DMS53 treated with DMSO at 0.1 percent for 48 hours (cell line): Measurements from ENCODE around the gene STOML1.
"Not testable (repeated sequence)": the region's sequence is repeated elsewhere in the genome, so short reads cannot be mapped to it uniquely, and the experiment has no call there.

Experiments used
- DNase-seq: peaks from one replicate; lab custom pipeline; 2025; ENCODE audit not compliant: unreplicated experiment; lab: John Stamatoyannopoulos, UW

Gene STOML1

DNA sequence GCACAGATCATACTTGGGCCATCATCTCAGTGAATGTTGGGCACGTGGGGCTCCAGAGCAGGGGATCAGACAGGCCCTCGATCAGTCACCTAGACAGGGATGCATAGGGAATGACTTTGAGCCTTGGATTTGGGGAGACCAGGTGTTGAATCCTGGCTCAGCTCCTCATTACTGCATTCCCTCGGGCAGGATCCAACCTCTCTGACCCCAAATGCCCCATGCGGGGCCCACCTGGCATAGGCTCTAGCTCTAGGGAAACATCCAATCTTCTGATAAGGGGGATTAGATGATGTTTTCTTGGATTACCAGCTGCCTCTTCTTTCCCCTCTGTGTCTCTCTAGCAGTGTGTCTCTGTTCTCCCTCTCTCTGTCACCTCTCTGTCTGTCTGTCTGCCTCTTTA is 43.1 kb downstream of the STOML1 start:
- DNase-seq: no peak

DNA sequence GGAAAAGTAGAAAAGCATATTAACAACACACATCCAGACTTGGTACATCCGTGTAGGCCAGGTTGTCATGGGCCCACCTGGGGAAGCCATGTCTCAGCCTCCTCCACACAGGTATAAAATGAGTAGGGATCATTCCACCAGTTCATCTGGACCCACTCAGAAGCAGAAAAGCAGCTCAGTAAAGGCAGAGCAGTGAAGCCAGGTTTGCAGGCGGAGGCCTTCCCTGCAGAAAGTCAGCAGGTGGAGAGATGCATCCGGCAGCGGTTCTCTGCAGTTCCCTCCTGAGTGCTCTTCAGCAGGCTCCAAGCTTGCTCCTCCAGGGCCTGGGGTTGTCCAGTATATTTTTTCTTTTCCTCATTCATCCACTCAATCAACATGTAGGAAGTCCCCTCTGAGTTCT is 43.7 kb downstream of the STOML1 start:
- no peak for DNase-seq

DNA sequence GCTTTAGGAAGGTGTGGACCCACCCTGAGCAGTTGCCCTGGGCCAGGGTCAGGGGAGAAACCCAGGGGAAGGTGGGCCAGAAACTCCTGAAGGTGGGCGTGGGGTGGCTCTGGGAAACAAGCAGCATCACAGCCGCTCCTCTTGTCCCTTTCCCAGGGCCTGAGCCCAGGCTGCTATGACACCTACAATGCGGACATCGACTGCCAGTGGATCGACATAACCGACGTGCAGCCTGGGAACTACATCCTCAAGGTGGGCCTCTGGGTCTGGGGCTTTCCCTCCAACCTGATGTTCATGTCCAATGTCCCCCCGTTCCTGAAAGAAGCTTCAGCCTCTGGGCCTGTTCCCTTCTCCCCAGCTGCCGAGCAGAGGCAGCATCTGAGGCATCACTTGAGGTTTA is 44.4 kb downstream of the STOML1 start:
- no peak for DNase-seq

DNA sequence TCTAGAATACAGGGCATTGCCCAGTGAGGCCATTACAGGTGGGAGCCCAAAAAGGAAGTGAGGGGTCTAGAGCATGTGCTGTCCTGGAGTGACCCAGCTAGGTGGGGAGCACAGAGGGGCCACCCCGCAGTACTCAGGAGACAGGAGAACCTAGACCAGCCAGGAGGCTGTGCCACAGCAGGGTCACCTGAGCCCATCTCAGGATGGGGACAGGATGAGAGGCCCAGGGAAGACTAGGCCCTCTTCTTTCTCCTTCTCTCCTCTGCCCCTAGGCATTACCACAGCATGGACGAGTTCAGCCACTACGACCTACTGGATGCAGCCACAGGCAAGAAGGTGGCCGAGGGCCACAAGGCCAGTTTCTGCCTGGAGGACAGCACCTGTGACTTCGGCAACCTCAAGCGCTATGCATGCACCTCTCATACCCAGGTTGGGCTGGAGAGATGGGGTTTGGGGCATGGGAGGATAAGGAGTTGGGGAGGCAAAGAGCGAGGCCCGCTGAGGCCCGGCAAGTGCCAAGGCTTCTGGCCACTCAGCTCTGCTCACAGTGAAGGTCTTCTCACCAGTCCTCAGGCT is 45.2 kb downstream of the STOML1 start:
- no peak for DNase-seq

DNA sequence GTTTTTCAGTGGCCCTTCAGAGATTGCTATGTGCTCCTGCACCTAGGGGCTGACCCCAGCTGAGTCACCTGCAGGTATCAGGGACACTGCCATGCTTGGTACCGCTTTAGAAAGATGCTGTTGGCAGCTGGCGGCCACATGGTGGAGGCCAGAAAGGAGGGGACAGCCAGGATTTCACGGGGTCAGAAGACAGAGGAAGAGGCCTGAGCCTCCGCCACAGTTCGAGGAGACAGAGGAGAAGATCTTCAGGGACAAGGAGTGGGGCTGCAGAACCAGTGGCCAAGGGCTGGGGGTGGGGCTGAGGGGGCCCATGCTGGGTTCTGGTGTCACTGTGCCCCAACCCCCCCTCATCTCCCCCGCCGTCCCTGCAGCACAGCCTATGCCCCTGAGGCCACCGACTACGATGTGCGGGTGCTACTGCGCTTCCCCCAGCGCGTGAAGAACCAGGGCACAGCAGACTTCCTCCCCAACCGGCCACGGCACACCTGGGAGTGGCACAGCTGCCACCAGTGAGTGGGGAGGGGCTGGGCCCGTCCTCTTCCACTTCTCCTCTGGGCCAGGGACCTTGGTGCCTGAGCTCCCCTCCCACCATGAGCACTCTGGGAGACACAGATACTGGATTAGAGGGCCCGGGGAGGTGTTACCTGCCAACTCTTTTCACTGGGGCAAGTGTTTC is 45.9 kb downstream of the STOML1 start:
- DNase-seq: no peak

DNA sequence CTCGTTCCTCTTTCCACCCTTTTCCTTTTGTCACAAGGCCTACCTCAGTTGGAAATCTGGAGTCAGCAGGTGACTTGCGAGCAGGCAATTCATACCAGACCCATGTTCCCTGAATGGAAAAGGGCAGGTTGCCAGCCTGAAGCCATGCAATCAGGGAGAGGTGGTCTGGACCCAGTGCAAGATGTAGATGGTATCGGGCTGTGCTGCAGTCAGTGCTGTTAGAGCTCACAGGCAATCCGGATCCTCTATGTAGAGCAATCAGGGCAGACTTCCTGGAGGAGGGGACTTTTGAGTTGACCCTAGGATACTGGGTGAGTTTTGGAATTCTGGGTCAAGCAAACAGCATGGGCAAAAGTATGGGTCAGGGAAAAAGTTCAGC is 47.0 kb downstream of the STOML1 start:
- no peak for DNase-seq

DNA sequence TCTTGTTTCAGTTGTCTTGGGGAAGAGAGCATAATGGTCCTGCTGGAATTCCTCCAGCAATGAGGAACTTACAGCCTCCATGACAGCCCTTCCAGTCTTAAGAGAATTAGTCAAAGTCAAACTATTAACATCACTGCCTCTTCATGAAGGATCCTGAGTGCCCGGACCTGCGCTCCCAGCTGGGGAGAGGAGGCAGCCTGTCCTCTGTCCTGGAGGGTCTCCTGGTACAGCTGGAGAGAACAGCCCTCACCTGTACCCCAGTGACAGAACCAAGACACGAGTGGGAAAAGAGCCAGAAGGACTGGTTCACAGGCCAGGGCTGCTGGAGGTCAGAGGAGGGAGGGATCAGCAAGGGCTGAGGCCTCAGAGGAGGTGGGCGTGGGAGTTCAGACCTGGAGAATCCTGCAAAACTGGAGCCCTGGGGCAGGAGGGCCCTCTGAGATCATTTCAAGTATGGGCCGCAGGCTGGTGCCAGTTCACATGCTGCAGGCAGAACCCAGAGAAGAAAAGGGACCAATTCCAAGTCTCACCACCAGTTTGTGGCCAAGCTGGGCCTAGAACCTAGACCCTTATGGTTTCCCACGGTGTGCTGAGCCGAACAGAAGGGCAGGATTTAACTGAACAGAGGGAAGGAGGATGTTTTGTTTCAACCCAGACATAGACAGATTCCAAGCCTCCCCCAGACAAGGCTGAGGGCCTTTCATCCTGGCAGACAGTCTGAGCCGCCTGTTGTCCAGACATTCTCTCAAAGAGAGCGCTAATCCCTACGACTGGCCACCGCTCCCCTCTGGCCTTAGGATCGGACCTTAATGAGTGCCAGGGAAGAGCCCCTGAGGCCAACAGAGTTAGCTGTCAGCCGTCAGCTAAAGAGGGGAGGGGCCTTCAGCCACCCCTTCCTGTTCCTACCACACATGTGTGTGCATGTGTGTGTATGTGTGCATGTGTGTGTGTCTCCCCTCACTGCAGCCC is 47.6 kb downstream of the STOML1 start:
- DNase-seq: no peak

DNA sequence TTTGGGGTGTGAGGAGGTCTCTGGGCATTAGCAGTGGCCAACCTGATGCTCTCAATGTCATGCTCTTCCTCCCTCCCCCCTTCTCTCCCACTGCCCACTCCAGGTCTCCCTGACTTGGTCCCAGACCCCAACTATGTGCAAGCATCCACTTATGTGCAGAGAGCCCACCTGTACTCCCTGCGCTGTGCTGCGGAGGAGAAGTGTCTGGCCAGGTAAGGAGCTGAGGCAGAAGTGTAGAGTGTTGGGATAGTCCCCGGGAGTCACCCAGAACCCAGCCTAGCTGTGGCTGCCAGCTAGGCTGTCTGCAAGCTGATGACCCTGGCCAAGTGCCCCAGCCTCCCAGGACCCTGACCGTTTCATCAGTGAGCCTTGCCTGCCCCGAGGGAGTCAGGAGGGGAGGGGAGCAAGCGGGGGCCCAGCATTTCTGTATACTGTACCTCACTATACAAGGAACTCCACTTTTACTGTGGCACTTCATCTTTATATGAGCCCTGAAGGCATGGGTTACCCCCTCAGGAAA is 49.3 kb downstream of the STOML1 start:
- no peak for DNase-seq

DNA sequence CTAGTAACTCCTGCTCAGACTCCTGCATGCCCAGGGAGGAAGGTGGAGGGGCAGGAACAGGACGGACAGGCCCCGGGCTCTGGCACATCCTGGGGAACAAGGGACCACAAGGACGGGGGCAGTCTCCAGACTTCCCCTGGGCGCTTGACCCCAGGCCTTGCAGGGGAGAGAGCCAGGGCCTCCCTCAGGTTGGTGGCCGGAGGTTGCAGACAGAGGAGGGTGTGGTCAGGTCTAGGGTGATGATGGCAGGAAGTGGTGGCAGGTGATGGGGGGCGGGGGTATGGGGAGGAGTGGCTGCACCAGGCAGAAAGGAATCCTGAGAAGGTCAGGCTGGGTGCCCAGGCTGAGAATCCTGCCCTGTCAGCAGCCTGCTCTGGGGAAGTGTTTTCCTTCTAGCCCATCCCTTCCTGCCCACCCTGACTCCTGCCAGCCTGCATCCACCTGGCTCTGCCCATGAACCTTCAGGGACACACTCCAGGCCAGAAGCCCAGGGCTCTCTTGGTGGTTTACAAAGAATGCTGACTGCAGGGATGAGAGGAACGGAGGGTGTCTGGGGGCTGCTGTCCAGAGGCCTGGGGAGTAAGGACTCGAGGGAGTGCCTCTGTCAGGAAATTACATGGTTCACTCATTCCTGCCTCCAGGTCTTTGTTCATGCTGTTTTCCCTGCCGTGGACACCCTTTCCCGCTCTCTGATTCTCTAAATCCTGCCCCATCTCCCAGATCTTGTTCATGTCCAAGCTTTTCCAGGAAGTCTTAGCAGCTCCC is 50.0 kb downstream of the STOML1 start:
- DNase-seq: no peak

DNA sequence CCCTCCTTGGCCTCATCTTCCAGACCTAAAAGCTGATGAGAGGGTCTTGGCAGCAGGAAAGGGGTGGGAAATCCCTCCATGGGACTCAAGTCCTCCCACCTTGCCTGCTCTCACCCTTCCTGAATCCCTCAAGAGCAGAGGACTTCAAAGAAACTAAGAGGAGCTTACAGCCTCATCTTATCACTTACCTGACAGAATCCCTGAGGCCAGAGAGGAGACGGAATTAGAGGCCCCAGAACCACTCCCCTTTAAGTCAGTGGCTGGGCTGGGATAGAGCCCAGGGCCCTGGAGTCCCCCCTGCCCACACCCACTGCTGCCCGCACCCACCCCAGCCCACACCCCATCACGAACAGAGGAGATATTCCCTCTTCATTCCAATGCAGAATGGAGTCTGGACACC is 50.6 kb downstream of the STOML1 start:
- no peak for DNase-seq

DNA sequence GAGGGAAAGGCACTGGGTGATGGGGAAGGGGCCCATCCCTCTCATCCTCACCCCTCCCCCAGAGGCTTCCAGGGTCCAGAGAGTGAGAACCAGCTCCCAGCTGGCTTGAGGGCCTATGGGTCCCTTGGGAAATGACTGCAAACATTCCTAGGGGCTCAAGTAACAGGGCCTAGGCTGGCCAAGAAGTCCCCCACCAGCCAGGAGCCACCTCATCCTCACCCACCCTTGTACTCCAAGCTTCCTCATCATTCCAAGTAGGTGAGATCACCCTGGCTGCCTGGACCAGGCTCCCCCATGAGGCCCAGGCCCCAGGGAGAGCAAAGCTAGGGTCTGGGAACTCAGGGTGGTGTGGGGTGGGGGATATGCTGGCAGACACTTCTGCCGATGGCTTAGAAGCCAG is 51.1 kb downstream of the STOML1 start:
- no peak for DNase-seq

DNA sequence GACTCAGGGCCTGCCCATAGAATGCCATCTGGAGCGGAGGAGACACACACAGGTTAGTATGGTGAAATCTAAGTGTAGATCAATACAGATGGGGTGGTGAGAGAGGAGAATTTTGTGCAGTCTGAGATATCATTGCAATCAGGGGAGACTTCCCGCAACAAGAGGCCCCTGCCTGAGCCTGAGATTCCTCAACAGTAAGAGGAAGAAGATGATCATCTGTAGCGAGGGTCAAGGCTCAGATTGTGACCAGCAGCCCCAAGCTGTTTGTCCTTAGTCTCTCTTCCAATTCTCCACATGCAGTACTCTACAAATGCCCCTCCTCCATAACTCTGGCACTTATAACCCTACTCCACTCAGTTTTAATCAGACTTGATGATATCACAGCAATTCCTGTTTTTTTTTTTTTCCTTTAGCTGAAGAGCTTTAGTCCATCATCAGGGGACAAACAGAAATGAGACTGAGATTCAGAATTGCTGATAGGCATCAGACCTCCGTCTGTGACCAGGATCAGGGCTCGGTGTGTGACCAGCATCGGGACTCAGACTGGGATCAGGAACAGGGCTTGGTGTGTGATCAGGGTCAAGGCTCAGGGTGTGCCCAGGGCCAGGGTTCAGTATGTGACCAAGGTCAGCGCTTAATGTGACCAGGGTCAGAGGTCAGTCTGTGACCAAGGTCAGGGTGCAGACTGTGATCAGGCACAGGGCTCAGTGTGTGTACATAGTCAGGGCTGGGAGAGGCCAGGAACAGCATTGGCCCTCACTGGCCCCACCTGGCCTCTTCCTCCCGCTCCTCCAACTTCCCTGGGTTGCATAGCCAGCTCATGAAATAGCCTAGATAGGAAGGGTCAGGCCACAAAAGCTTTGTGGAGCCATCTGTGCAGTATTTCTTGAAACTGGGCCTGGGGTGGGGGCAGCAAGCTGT is 51.8 kb downstream of the STOML1 start:
- DNase-seq: no peak

DNA sequence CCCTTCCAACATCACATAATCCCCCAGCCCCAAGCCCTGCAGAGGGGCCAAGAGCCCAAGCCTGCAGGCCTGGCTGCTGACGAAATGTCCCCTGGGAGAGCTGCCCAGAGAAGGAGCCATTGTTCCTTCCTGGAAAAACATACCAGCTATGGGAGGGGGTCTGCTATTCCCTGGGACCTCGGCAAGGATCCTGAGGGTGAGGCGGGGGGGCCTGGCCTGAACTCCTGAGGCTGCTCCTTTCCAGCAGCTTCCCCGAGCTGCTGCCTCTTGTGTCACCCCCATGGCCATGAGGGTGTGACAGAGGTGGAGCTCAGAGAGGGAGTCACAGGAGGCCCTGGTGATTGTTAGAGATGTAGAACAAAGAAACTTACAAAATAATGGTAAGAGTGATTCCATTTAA is 53.0 kb downstream of the STOML1 start:
- no peak for DNase-seq

DNA sequence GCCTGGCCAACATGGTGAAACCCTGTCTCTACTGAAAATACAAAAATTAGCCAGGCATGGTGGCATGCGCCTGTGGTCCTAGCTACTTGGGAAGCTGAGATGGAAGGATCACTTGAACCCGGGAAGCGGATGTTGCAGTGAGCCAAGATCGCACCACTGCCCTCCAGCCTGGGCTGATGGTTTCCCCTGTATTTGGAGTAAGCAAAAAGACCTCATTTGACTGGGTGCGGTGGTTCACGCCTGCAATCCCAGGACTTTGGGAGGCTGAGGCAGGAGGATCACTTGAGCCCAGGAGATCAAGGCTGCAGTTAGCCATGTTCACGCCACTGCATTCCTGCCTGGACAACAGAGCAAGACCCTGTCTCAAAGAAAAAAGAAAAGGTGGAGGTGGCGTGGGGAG is 53.6 kb downstream of the STOML1 start:
- DNase-seq: not testable (repeated sequence)

DNA sequence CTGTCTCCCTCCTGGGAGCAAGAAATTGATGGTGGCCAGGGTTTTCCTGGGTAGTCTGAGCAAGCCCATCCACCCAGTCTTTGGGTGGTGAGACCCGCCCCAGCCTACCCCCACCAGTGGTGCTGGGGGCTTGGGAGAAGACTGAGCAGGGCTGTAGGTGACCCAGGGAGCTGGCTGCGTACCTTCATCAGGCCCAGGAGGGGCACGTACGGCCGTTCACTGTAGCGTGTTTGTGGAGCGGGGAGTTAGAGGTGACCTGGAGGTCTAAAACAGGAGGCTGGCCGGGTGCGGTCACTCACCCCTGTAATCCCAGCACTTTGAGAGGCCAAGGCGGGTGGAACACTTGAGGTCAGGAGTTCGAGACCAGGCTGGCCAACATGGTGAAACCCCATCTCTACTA is 54.4 kb downstream of the STOML1 start:
- no peak for DNase-seq

DNA sequence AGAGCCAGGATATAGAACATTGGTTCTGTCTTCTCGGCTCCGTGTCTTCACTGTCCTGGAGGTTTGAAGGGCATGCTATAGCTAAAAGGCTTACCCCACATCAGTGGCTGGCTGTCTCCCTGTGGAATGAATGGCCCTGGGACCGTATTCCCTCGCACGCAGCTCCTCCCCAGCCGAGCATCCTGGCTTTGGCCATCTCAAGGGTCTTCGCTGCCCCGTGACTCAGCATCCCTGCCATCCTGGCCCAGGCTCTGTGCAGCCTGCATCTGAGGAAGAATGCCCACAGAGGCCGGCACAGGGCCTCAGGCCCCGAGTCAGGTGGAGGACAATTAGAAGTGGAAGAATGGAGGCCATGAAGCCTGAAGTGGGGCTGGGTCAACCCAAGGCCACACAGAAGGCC is 54.8 kb downstream of the STOML1 start:
- no peak for DNase-seq

DNA sequence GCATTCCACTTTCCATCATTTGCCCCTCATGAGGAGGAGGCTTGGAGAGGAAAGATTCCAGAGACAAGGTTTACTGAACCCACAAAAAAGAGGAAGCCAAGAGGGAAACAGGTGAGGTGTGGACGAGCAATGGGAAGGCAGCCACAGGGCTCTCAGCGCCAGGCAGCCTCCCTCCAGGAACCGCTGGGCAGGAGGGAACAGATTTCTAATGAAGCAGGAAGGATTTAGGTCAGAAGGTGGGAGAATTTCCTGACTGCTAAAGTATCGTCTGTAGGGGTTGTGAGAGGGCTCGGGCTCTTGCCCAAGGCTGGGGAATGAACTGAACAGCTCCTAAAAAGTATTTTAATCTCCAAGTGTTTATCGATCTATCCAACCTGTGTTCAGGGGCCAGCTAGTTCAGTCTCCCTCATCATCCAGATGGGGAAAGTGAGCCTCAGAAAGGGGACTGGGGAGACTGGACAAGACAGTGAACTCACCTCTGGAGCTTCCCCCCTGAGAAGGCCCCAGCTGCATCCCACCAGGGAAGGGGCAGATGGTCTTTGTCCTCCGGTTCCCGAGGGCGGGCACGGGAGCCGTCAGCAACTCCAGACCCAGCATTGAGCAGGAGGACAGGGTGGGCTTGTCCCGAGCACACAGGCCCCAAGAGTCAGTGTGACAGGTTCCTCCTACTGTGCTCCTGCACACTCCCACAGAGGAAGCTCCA is 55.4 kb downstream of the STOML1 start:
- no peak for DNase-seq

DNA sequence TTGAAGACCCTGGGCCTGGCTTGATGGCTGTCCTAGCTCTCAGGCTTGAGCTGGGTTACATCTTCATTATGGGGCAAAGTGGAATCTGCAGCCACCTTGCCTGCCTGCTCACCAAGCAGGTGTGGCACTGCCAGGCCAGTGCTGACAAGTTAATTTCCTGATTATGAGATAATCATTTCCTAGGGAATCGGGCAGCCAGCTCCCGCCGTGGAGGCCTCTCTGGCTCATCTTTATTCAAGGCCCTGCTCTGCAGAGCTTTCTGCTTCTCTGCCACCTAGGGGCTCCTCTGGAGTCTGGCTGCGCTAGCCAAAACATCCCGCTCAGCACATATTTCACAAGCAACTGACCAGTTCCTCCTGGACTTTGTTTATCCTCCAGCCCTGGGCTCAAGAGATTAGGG is 55.9 kb downstream of the STOML1 start:
- no peak for DNase-seq

DNA sequence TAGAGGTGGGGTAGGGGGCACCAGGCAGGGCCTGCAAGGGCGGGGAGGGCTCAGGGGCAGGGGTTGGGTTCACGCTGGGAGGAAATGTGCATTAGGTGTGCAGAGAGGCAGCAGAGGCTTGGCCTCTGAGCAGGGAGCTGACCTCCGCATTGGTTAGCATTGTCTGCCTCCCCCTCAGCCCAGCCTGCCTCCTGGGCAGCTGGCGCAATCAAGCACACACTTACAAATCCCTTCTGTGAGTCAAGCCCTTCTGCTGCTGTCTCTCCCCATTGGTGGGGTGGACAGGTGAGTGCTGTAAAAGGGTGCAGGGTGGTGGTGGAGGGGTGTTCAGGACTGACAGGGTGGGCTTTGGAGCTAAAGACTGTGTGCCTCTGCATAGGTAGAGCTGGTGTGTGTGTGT is 56.5 kb downstream of the STOML1 start:
- DNase-seq: no peak

DNA sequence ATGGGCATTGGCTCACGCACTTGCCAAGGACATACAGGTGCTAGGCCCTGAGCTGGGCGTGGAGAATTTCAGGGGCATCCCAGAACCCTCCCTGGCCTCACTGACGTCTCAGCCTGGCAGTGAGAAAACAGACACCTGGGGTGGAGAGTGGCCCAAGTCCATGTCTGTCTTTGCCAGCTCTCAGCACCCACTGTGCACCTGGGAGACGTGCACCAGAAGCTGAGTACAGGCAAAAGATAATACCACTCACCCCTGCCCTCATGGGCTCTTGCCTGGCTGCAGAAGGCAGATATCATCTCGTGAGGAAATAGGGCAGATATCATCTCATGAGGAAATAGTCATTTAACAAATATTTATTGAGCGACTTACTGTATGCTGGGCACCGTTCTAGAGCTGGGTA is 57.8 kb downstream of the STOML1 start:
- DNase-seq: no peak
